ENCODE measurements around the gene ZNF385B.

The ZNF385B gene

GRCh38 chr2:179691235-179691634, 170.2 kb downstream of the ZNF385B start:
- H3K4me3 ChIP-seq (ENCODE audit: low read length): no peak overlapping the region
- DNase-seq (ENCODE audit: low read depth): no peak
- no peak for TF ChIP-seq CTCF (conservative IDR thresholded peaks at IDR 0.05; ENCODE audit: low read length)

GRCh38 chr2:179686718-179687342, 174.6 kb downstream of the ZNF385B start:
- no peak for TF ChIP-seq CTCF (conservative IDR thresholded peaks at IDR 0.05; ENCODE audit: low read length)
- DNase-seq (ENCODE audit: low read depth): peak; percentile 49

GRCh38 chr2:179686069-179686468, 175.3 kb downstream of the ZNF385B start:
- no peak overlapping the region for H3K4me3 ChIP-seq (ENCODE audit: low read length)
- no peak for TF ChIP-seq CTCF (conservative IDR thresholded peaks at IDR 0.05; ENCODE audit: low read length)
- DNase-seq (ENCODE audit: low read depth): no peak

More at GRCh38 chr2:179686718-179687342, 174.6 kb downstream of the ZNF385B start:
- no peak overlapping the region for H3K4me3 ChIP-seq (ENCODE audit: low read length)

GRCh38 chr2:179685146-179685545, 176.3 kb downstream of the ZNF385B start:
- H3K4me3 ChIP-seq (ENCODE audit: low read length): no peak overlapping the region
- no peak for DNase-seq (ENCODE audit: low read depth)
- no peak for TF ChIP-seq CTCF (conservative IDR thresholded peaks at IDR 0.05; ENCODE audit: low read length)

GRCh38 chr2:179682756-179683155, 178.7 kb downstream of the ZNF385B start:
- H3K4me3 ChIP-seq (ENCODE audit: low read length): no peak overlapping the region
- no peak for TF ChIP-seq CTCF (conservative IDR thresholded peaks at IDR 0.05; ENCODE audit: low read length)
- no peak for DNase-seq (ENCODE audit: low read depth)

- no peak for TF ChIP-seq CTCF (conservative IDR thresholded peaks at IDR 0.05; ENCODE audit: low read length)
- DNase-seq (ENCODE audit: low read depth): no peak
- no peak overlapping the region for H3K4me3 ChIP-seq (ENCODE audit: low read length)
Measured at GRCh38 chr2:179677746-179678505, 183.5 kb downstream of the ZNF385B start.
